ENCODE data around the gene XRRA1.

- TF ChIP-seq CTCF (IDR thresholded peaks at IDR 0.05) (no peak), POLR2A (IDR thresholded peaks at IDR 0.05) (no peak)
Observed at GRCh38 chr11:74936976-74937375, 11.9 kb downstream of the XRRA1 start.
